Neuronal stem cell (in vitro differentiated cells): ENCODE measurements around the gene IRF8.

Experiments
- DNase-seq: peaks from one replicate; pipeline ENCODE4 v3.0.0-alpha.2; 2013; ENCODE audit warnings: low spot score
- H2AFZ ChIP-seq: one replicate; pipeline ENCODE4 v1.6.1; 2013; ENCODE audit warnings: mild to moderate bottlenecking, low read length, inconsistent platforms
- H2AK5ac ChIP-seq: 2 replicates; pipeline ENCODE4 v1.6.1; 2013; ENCODE audit warnings: low read depth, mild to moderate bottlenecking, inconsistent platforms, low read length, moderate library complexity, mixed read lengths
- H2BK120ac ChIP-seq: 2 replicates; pipeline ENCODE4 v1.6.1; 2013; ENCODE audit warnings: low read depth, mild to moderate bottlenecking, inconsistent platforms, low read length, moderate library complexity, mixed read lengths
- H2BK12ac ChIP-seq: one replicate; pipeline ENCODE4 v1.6.1; 2013; ENCODE audit warnings: low read length, inconsistent platforms
- H2BK15ac ChIP-seq: 2 replicates; pipeline ENCODE4 v1.6.1; 2013; ENCODE audit warnings: mild to moderate bottlenecking, low read length, inconsistent platforms, mixed read lengths
- H2BK5ac ChIP-seq: one replicate; pipeline ENCODE4 v1.6.1; 2013; ENCODE audit warnings: inconsistent platforms, mild to moderate bottlenecking, low read length, moderate library complexity
- H3K14ac ChIP-seq: one replicate; pipeline ENCODE4 v1.6.1; 2013; ENCODE audit warnings: low read length, inconsistent platforms
- H3K18ac ChIP-seq: 2 replicates; pipeline ENCODE4 v1.6.1; 2013; ENCODE audit warnings: low read length, inconsistent platforms
- H3K23ac ChIP-seq: 2 replicates; pipeline ENCODE4 v1.6.1; 2013; ENCODE audit warnings: low read depth, mild to moderate bottlenecking, mixed read lengths, low read length, inconsistent platforms; ENCODE audit not compliant: poor library complexity
- H3K27ac ChIP-seq: replicated peaks from 3 replicates; pipeline ENCODE4 v1.5.1; 2013; ENCODE audit warnings: low read length, inconsistent platforms
- H3K27me3 ChIP-seq, 3 experiments: 2 replicates each; pipeline ENCODE4 v1.6.1; 2013; ENCODE audit warnings: low read length in 3 of 3, mild to moderate bottlenecking in 2 of 3, inconsistent platforms in 1 of 3, low read depth in 1 of 3, mixed read lengths in 1 of 3, moderate library complexity in 1 of 3; ENCODE audit not compliant: control insufficient read depth in 3 of 3, insufficient read depth in 3 of 3
- H3K36me3 ChIP-seq, 2 donors: replicated peaks in 1 of 2; 2 replicates each; pipeline ENCODE4 v1.6.1; 2013; ENCODE audit warnings: low read length in 2 of 2; ENCODE audit not compliant: control insufficient read depth in 2 of 2, insufficient read depth in 2 of 2
- H3K4ac ChIP-seq: 2 replicates; pipeline ENCODE4 v1.6.1; 2013; ENCODE audit warnings: inconsistent platforms, mild to moderate bottlenecking, low read length, moderate library complexity
- H3K4me1 ChIP-seq, 2 donors: 1 replicate in 1 of 2; 2 replicates in 1 of 2; pipeline ENCODE4 v1.6.1; 2013; ENCODE audit warnings: low read length in 2 of 2, low read depth in 1 of 2; ENCODE audit not compliant: control insufficient read depth in 2 of 2, insufficient read depth in 1 of 2
- H3K4me2 ChIP-seq: one replicate; pipeline ENCODE4 v1.6.1; 2013; ENCODE audit warnings: mild to moderate bottlenecking, low read length, inconsistent platforms; ENCODE audit not compliant: insufficient read depth, poor library complexity, severe bottlenecking
- H3K4me3 ChIP-seq, 2 donors: 2 replicates each; pipeline ENCODE4 v1.5.1; 2013; ENCODE audit warnings: low read length in 2 of 2, mild to moderate bottlenecking in 2 of 2, inconsistent platforms in 1 of 2, moderate library complexity in 1 of 2
- H3K79me1 ChIP-seq: one replicate; pipeline ENCODE4 v1.6.1; 2013; ENCODE audit warnings: low read depth, mild to moderate bottlenecking, inconsistent platforms, low read length, moderate library complexity
- H3K9ac ChIP-seq: one replicate; pipeline ENCODE4 v1.6.1; 2013; ENCODE audit warnings: mild to moderate bottlenecking, low read depth, low read length, inconsistent platforms; ENCODE audit not compliant: poor library complexity
- H3K9me3 ChIP-seq, 2 donors: replicated peaks in 1 of 2; 2 replicates each; pipeline versions ENCODE3 to v1.6.1; 2013; ENCODE audit warnings: low read length in 2 of 2, mild to moderate bottlenecking in 2 of 2, inconsistent platforms in 1 of 2, low read depth in 1 of 2, mixed read lengths in 1 of 2, moderate library complexity in 1 of 2; ENCODE audit not compliant: control insufficient read depth in 2 of 2, insufficient read depth in 1 of 2
- H4K8ac ChIP-seq: one replicate; pipeline ENCODE4 v1.6.1; 2013; ENCODE audit warnings: low read depth, mild to moderate bottlenecking, inconsistent platforms, low read length, moderate library complexity
- H4K91ac ChIP-seq: one replicate; pipeline ENCODE4 v1.6.1; 2013; ENCODE audit warnings: low read length, low read depth, mild to moderate bottlenecking, inconsistent platforms; ENCODE audit not compliant: poor library complexity
- WGBS, 2 donors: extraction: QIAGEN DNeasy Blood & Tissue Kit; methylation state at CpG; one replicate each; pipeline ENCODE4 v1.1.7; 2013; ENCODE audit warnings: missing lambda C conversion rate in 2 of 2, mixed read lengths in 1 of 2; ENCODE audit not compliant: insufficient read length in 2 of 2, insufficient replicate concordance in 1 of 2; ENCODE audit errors: extremely low coverage in 2 of 2; 5-methylcytosine and 5-hydroxymethylcytosine counted together

IRF8 gene

GRCh38 chr16:85863384-85863774, 35.6 kb upstream of the IRF8 start:
- no peak for DNase-seq
- Histone ChIP-seq H3K14ac (no peak overlapping the region), H3K79me1 (no peaks in the 10 kb centered on the region), H2BK5ac (no peak overlapping the region), H3K4ac (no peak overlapping the region), H3K27ac (no peak overlapping the region), H3K23ac (no peak overlapping the region), H3K4me1 (no peaks in the 10 kb centered on the region), H2AFZ (no peak overlapping the region), H3K4me2 (no peak overlapping the region), H3K36me3 (no peaks in the 10 kb centered on the region), H3K9ac (no peak overlapping the region), H2AK5ac (no peak overlapping the region), H2BK120ac (no peak overlapping the region), H4K8ac (no peak overlapping the region), H2BK12ac (no peak overlapping the region), H3K27me3 (peaks cover 0 to 2% (median 0%) of the 10 kb centered on the region in 3 experiments), H2BK15ac (no peak overlapping the region), H3K4me3 (no peak overlapping the region), H3K9me3 (peaks cover 0 to 2% of the 10 kb centered on the region in 2 donors), H4K91ac (no peak overlapping the region), H3K18ac (no peak overlapping the region)
- WGBS, 2 donors = no CpG with 5 or more reads among the region's 5 CpGs

DNA sequence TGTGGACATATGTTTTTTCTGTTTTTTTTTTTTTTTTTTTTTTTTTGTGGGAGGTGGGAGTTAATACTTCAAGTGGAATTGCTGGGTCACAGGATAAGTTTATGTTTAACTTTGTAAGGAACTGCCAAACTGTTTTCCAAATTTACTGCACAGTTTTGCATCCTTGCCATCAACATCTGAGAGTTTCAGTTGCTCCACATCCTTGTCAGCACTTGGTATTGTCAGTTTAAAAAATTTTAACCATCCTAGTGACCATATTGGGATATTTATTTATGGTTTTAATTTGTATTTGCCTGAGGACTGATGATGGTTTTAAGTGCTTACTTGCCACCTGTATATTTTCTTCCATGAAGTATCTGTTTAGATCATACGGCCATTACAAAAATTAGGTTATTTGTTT, 34.0 kb upstream of the IRF8 start:
- Histone ChIP-seq H2AK5ac (no peak overlapping the region), H3K79me1 (no peaks in the 10 kb centered on the region), H3K27me3 (peaks cover 0 to 4% (median 0%) of the 10 kb centered on the region in 3 experiments), H3K9me3 (peaks cover 0 to 2% of the 10 kb centered on the region in 2 donors), H2BK5ac (no peak overlapping the region), H3K23ac (no peak overlapping the region), H3K9ac (no peak overlapping the region), H3K4me3 (no peak overlapping the region), H2BK120ac (no peak overlapping the region), H4K8ac (no peak overlapping the region), H3K4me1 (no peaks in the 10 kb centered on the region), H4K91ac (no peak overlapping the region), H3K4ac (no peak overlapping the region), H3K36me3 (no peaks in the 10 kb centered on the region), H3K14ac (no peak overlapping the region), H3K27ac (no peak overlapping the region), H3K4me2 (no peak overlapping the region), H3K18ac (no peak overlapping the region), H2AFZ (no peak overlapping the region), H2BK15ac (no peak overlapping the region), H2BK12ac (no peak overlapping the region)
- DNase-seq = no peak
- no CpG with 5 or more reads among the region's 1 CpG for WGBS, 2 donors

GRCh38 chr16:85867189-85867588, 31.8 kb upstream of the IRF8 start:
- peaks cover 0 to 4% (median 0%) of the 10 kb centered on the region in 3 experiments for H3K27me3 ChIP-seq
- no peak overlapping the region for H2AFZ ChIP-seq
- H3K4ac ChIP-seq = no peak overlapping the region
- H3K23ac ChIP-seq = no peak overlapping the region
- H3K18ac ChIP-seq = no peak overlapping the region
- no peak overlapping the region for H4K8ac ChIP-seq
- no peak overlapping the region for H2BK12ac ChIP-seq
- no peak overlapping the region for H3K4me2 ChIP-seq
- no CpG with 5 or more reads among the region's 2 CpGs for WGBS, 2 donors
- no peak overlapping the region for H2BK5ac ChIP-seq
- H3K9me3 ChIP-seq = peaks cover 0 to 2% of the 10 kb centered on the region in 2 donors
- no peaks in the 10 kb centered on the region for H3K4me1 ChIP-seq
- H2AK5ac ChIP-seq = no peak overlapping the region
- no peak overlapping the region for H3K4me3 ChIP-seq
- no peak overlapping the region for H3K27ac ChIP-seq
- H4K91ac ChIP-seq = no peak overlapping the region
- no peak overlapping the region for H3K14ac ChIP-seq
- H3K79me1 ChIP-seq = no peaks in the 10 kb centered on the region
- no peak overlapping the region for H2BK15ac ChIP-seq
- H3K36me3 ChIP-seq = no peaks in the 10 kb centered on the region
- H3K9ac ChIP-seq = no peak overlapping the region
- DNase-seq = no peak
- no peak overlapping the region for H2BK120ac ChIP-seq

DNA sequence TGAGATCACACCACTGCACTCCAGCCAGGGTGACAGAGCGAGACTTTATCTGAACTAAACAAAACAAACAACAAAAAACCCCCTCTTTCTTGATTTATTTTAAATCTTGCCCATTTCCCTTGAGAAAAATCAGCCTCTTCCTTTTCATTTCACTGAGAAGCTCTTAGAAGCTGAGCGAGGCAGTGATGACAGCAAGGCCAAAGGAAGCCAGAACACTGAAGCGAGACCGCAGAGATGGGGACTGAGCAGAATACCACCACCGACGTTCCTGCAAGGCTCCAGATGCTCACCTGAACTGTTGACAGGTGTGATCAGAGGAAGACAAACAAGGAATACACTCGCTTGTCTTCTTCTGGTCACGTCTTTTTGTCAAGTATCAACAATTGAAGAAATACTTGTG, 30.5 kb upstream of the IRF8 start:
- Histone ChIP-seq H3K14ac (no peak overlapping the region), H3K4me1 (no peaks in the 10 kb centered on the region), H2AK5ac (no peak overlapping the region), H3K27ac (no peak overlapping the region), H3K23ac (no peak overlapping the region), H4K8ac (no peak overlapping the region), H3K4me3 (no peak overlapping the region), H3K36me3 (no peaks in the 10 kb centered on the region), H2BK12ac (no peak overlapping the region), H4K91ac (no peak overlapping the region), H2AFZ (no peak overlapping the region), H3K4me2 (no peak overlapping the region), H2BK5ac (no peak overlapping the region), H3K4ac (no peak overlapping the region), H3K9ac (no peak overlapping the region), H2BK120ac (no peak overlapping the region), H2BK15ac (no peak overlapping the region), H3K27me3 (peaks cover 0 to 4% (median 0%) of the 10 kb centered on the region in 3 experiments), H3K79me1 (no peaks in the 10 kb centered on the region), H3K18ac (no peak overlapping the region), H3K9me3 (peaks cover 0 to 2% of the 10 kb centered on the region in 2 donors)
- WGBS, 2 donors = no CpG with 5 or more reads among the region's 8 CpGs
- DNase-seq = no peak
